HepG2 (cell line): ENCODE data around the gene NCKIPSD. TPM values are rescaled to one million over a fixed set of nuclear protein-coding genes. Genes with fewer than 3 reads are reported as not detected.

Experiments
- CREM ChIP-seq, 2 experiments: sonication (generic) in 1 of 2; formaldehyde crosslinking in 1 of 2; IDR thresholded peaks; 2 replicates each; pipeline versions ENCODE4 v1.4.0 to v1.6.1; 2016 to 2020; ENCODE audit warnings: antibody characterized with exemption in 1 of 2, mild to moderate bottlenecking in 1 of 2, missing genetic modification reagents in 1 of 2
- E2F5 ChIP-seq: sonication (generic); formaldehyde crosslinking; conservative IDR thresholded peaks from 2 replicates; pipeline ENCODE4 v1.4.0; 2020; ENCODE audit warnings: missing genetic modification reagents
- HES4 ChIP-seq: sonication (generic); formaldehyde crosslinking; IDR thresholded peaks from 2 replicates; pipeline ENCODE4 v1.9.0; 2021; ENCODE audit warnings: mild to moderate bottlenecking, missing genetic modification reagents, borderline replicate concordance
- HOXD1 ChIP-seq: sonication (generic); formaldehyde crosslinking; IDR thresholded peaks from 2 replicates; pipeline ENCODE4 v1.5.0; 2020; ENCODE audit warnings: missing genetic modification reagents
- IKZF1 ChIP-seq: fragments of 450-650 bp; IDR thresholded peaks from 2 replicates; pipeline ENCODE4 v1.7.1; 2016
- IKZF4 ChIP-seq: sonication (generic); formaldehyde crosslinking; IDR thresholded peaks from 2 replicates; pipeline ENCODE4 v1.5.1; 2020; ENCODE audit warnings: borderline replicate concordance, mild to moderate bottlenecking, low read depth, missing genetic modification reagents; ENCODE audit errors: not compliant biosample characterization
- LCORL ChIP-seq, 2 experiments: fragments of 450-650 bp in 1 of 2; sonication (generic) in 1 of 2; formaldehyde crosslinking in 1 of 2; IDR thresholded peaks; 2 replicates each; pipeline versions ENCODE4 v1.5.0 to v1.6.1; 2017 to 2020; ENCODE audit warnings: antibody characterized with exemption in 1 of 2, missing genetic modification reagents in 1 of 2
- MTA1 ChIP-seq: sonication (generic); formaldehyde crosslinking; IDR thresholded peaks from 2 replicates; pipeline ENCODE4 v1.4.0; 2020; ENCODE audit warnings: missing genetic modification reagents, mild to moderate bottlenecking, borderline replicate concordance
- MXI1 ChIP-seq: IDR thresholded peaks from 3 replicates; pipeline ENCODE4 v1.6.1; 2012; ENCODE audit warnings: low read depth, low read length, inconsistent platforms, borderline replicate concordance
- NCOR1 ChIP-seq: fragments of 200-600 bp; sonication (generic); IDR thresholded peaks from 2 replicates; pipeline ENCODE4 v1.7.0; 2017; ENCODE audit warnings: antibody characterized with exemption, low read length, borderline replicate concordance
- NFRKB ChIP-seq: fragments of 450-650 bp; IDR thresholded peaks from 2 replicates; pipeline ENCODE4 v1.6.1; 2017
- NPAS2 ChIP-seq: sonication (generic); formaldehyde crosslinking; IDR thresholded peaks from 2 replicates; pipeline ENCODE4 v1.8.0; 2022; ENCODE audit warnings: mild to moderate bottlenecking, missing genetic modification reagents, borderline replicate concordance
- PAF1 ChIP-seq: IDR thresholded peaks from 2 replicates; pipeline ENCODE4 v1.6.1; 2016; ENCODE audit warnings: missing genetic modification reagents, missing compliant biosample characterization
- PAX8 ChIP-seq: sonication (generic); formaldehyde crosslinking; IDR thresholded peaks from 2 replicates; pipeline ENCODE4 v1.8.0; 2022; ENCODE audit warnings: mild to moderate bottlenecking, missing genetic modification reagents, borderline replicate concordance
- PHB2 ChIP-seq: fragments of 450-650 bp; IDR thresholded peaks from 2 replicates; pipeline ENCODE4 v1.6.1; 2018; ENCODE audit not compliant: partially characterized antibody
- POLR2A ChIP-seq, 2 experiments: IDR thresholded peaks; 2 replicates each; pipeline ENCODE4 v1.6.1; 2011; ENCODE audit warnings: low read depth in 2 of 2, low read length in 2 of 2, mild to moderate bottlenecking in 1 of 2, moderate library complexity in 1 of 2; ENCODE audit not compliant: insufficient read depth in 1 of 2
- TEF ChIP-seq: sonication (generic); formaldehyde crosslinking; IDR thresholded peaks from 2 replicates; pipeline ENCODE4 v1.5.0; 2020; ENCODE audit warnings: missing genetic modification reagents
- ZNF124 ChIP-seq: sonication (generic); formaldehyde crosslinking; IDR thresholded peaks from 2 replicates; pipeline ENCODE4 v1.4.0; 2020; ENCODE audit warnings: missing genetic modification reagents
- ZNF20 ChIP-seq: sonication (generic); formaldehyde crosslinking; IDR thresholded peaks from 2 replicates; pipeline ENCODE4 v1.4.0; 2020; ENCODE audit warnings: mild to moderate bottlenecking, moderate library complexity, missing genetic modification reagents
- ZNF282 ChIP-seq: fragments of 450-650 bp; IDR thresholded peaks from 2 replicates; pipeline ENCODE4 v1.6.1; 2018; ENCODE audit not compliant: partially characterized antibody
- ZNF468 ChIP-seq: sonication (generic); formaldehyde crosslinking; IDR thresholded peaks from 2 replicates; pipeline ENCODE4 v1.8.0; 2022; ENCODE audit warnings: mild to moderate bottlenecking, moderate library complexity, missing genetic modification reagents
- ZNF569 ChIP-seq: sonication (generic); formaldehyde crosslinking; IDR thresholded peaks from 2 replicates; pipeline ENCODE4 v1.5.0; 2020; ENCODE audit warnings: mild to moderate bottlenecking, missing genetic modification reagents, moderate library complexity, borderline replicate concordance
- ZNF615 ChIP-seq: sonication (generic); formaldehyde crosslinking; IDR thresholded peaks from 2 replicates; pipeline ENCODE4 v1.5.0; 2020; ENCODE audit warnings: mild to moderate bottlenecking, missing genetic modification reagents, borderline replicate concordance
- ZNF770 ChIP-seq: sonication (generic); formaldehyde crosslinking; IDR thresholded peaks from 2 replicates; pipeline ENCODE4 v1.5.0; 2020; ENCODE audit warnings: mild to moderate bottlenecking, missing genetic modification reagents
- polyA plus RNA-seq, 8 experiments: library from polyadenylated mRNA; depleted of rRNA in 3 of 8; stranded (reverse) in 7 of 8; unstranded in 1 of 8; fragments of >200 nt; fragmentation: Illumina TruSeq in 4 of 8; extraction: Trizol in 4 of 8; gene quantifications; 2 replicates each; pipeline versions ENCODE4 v1.2.1 to v1.2.3, GENCODE V29; 2011 to 2016; ENCODE audit warnings: low read depth in 4 of 8, missing spikeins in 1 of 8, mixed read lengths in 1 of 8; ENCODE audit not compliant: insufficient read depth in 1 of 8
- total RNA-seq, 5 experiments: library from RNA; depleted of rRNA; stranded (reverse); fragments of >200 nt; fragmentation: Illumina TruSeq; extraction: Trizol; gene quantifications; 2 replicates each; pipeline ENCODE4 v1.2.3, GENCODE V29; 2016; ENCODE audit warnings: low read depth in 1 of 5
- TF ChIP-seq, protein P1 (sequence below): IDR thresholded peaks from 2 replicates; pipeline ENCODE4 v1.6.1; 2016; ENCODE audit warnings: missing compliant biosample characterization, missing genetic modification reagents, borderline replicate concordance
- TF ChIP-seq, protein P2 (sequence below): sonication (generic); formaldehyde crosslinking; IDR thresholded peaks from 2 replicates; pipeline ENCODE4 v1.4.0; 2020; ENCODE audit warnings: mild to moderate bottlenecking, missing genetic modification reagents

Gene NCKIPSD
- total and polyA plus RNA-seq, 2 of the 13 experiments (the other 11 are each of a cell fraction or from before 2014, with no cell fraction given): 13.5 to 35.2 TPM

DNA sequence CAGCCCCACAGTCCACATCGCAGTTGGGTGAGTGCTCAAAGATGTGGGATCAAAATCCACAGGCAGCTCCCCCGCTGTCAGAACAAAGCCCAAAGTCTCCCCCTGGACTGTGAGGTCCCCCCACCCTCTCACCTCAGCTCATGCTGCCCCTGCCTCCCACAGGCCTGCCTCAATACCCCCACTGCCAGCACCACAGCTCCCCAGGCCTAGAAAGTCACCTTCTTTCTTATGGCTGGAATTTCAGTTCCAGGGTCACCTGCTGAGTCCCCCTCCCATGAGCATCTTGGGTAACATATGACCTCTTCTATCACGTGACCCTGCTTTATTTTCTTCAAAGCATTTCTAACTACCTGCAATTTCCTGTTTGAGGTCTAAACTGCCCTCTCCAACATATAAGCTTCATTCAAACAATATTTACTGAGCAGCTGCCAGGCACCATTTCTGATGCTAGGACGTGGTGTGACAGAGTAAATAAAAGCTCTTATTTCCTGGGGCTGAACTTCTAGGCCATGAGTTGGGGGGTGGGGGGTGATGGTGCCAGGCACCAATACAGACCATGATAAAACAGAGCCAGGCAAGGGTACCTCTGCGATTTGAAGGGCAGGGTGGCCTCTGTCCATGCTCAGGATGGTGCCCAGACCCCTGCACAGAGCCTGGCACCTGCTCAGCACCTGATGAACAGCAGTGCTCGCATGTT is 61.7 kb downstream of the NCKIPSD start (continued):
- TF ChIP-seq PAF1 (CRISPR knock-in tag) (no peak), CREM (IDR thresholded peaks at IDR 0.05) (peak; percentile 66), CREM (CRISPR knock-in tag; IDR thresholded peaks at IDR 0.05) (no peak), TEF (CRISPR knock-in tag) (no peak), IKZF1 (no peak), IKZF4 (CRISPR knock-in tag) (no peak), NCOR1 (peak; percentile 66; the same call in 1 of the 2 replicates), PHB2 (no peak), ZNF569 (CRISPR knock-in tag) (no peak), NPAS2 (CRISPR knock-in tag) (no peak), POLR2A (IDR thresholded peaks at IDR 0.05; ENCODE audit: insufficient read depth in 1 of 2, low read depth in 2 of 2, low read length in 2 of 2) (no peak; a peak in 1 of 4 replicates), MTA1 (CRISPR knock-in tag) (0 out of 2 replicates have a peak, but pooled peaks have one; percentile 37), LCORL (IDR thresholded peaks at IDR 0.05) (no peak), LCORL (CRISPR knock-in tag; IDR thresholded peaks at IDR 0.05) (peak; percentile 56; the same call in 1 of the 2 replicates), ZNF468 (CRISPR knock-in tag) (no peak), E2F5 (CRISPR knock-in tag) (no peak), ZNF615 (CRISPR knock-in tag) (no peak), HOXD1 (no peak), NFRKB (no peak), ZNF282 (no peak), ZNF770 (CRISPR knock-in tag) (0 out of 2 replicates have a peak, but pooled peaks have one; percentile 11), MXI1 (peak; percentile 31; the same call in 1 of the 3 replicates), HES4 (CRISPR knock-in tag) (no peak), ZNF20 (CRISPR knock-in tag) (no peak), PAX8 (CRISPR knock-in tag) (no peak), ZNF124 (CRISPR knock-in tag) (no peak)
- TF ChIP-seq, protein P1, sequence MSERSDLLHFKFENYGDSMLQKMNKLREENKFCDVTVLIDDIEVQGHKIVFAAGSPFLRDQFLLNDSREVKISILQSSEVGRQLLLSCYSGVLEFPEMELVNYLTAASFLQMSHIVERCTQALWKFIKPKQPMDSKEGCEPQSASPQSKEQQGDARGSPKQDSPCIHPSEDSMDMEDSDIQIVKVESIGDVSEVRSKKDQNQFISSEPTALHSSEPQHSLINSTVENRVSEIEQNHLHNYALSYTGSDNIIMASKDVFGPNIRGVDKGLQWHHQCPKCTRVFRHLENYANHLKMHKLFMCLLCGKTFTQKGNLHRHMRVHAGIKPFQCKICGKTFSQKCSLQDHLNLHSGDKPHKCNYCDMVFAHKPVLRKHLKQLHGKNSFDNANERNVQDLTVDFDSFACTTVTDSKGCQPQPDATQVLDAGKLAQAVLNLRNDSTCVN (CRISPR knock-in tag): no peak
- TF ChIP-seq, protein P2, sequence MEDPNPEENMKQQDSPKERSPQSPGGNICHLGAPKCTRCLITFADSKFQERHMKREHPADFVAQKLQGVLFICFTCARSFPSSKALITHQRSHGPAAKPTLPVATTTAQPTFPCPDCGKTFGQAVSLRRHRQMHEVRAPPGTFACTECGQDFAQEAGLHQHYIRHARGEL (CRISPR knock-in tag): no peak
